ENCODE results near the gene STX12.
"Not testable (repeated sequence)": the region's sequence is repeated elsewhere in the genome, so short reads cannot be mapped to it uniquely, and the experiment has no call there.

Gene STX12

GRCh38 chr1:27830621-27831440 lies 57.8 kb downstream of the STX12 start, which contains the start of gene PPP1R8:
TSS of gene PPP1R8 (plus strand) at chr1:27830782. CDS start at chr1:27830836, 54 bp downstream.
- DNase-seq (ENCODE audit: low spot score), result peak; percentile 97

- DNase-seq (ENCODE audit: low spot score), result no peak
Measured at GRCh38 chr1:27831568-27832410, 58.8 kb downstream of the STX12 start.

- no peak for DNase-seq (ENCODE audit: low spot score)
Measured at GRCh38 chr1:27832762-27833161, 59.7 kb downstream of the STX12 start.

GRCh38 chr1:27833470-27833869 lies 60.5 kb downstream of the STX12 start:
- no peak for DNase-seq (ENCODE audit: low spot score)

- no peak for DNase-seq (ENCODE audit: low spot score)
Measured at GRCh38 chr1:27835046-27835445, 62.0 kb downstream of the STX12 start.

GRCh38 chr1:27835501-27835900 lies 62.5 kb downstream of the STX12 start:
- DNase-seq (ENCODE audit: low spot score), result no peak

GRCh38 chr1:27849951-27850350 lies 76.9 kb downstream of the STX12 start:
- no peak for DNase-seq (ENCODE audit: low spot score)

GRCh38 chr1:27855085-27855484 lies 82.1 kb downstream of the STX12 start:
- no peak for DNase-seq (ENCODE audit: low spot score)

GRCh38 chr1:27856561-27857343 lies 83.7 kb downstream of the STX12 start:
- DNase-seq (ENCODE audit: low spot score), result no peak

- not testable (repeated sequence) for DNase-seq (ENCODE audit: low spot score)
Measured at GRCh38 chr1:27857552-27857951, 84.5 kb downstream of the STX12 start.

GRCh38 chr1:27858072-27858948 lies 85.3 kb downstream of the STX12 start:
- peak; percentile 88 for DNase-seq (ENCODE audit: low spot score)

GRCh38 chr1:27858949-27859576 lies 86.0 kb downstream of the STX12 start:
- DNase-seq (ENCODE audit: low spot score), result no peak

GRCh38 chr1:27861436-27861835 lies 88.4 kb downstream of the STX12 start:
- DNase-seq (ENCODE audit: low spot score), result no peak

GRCh38 chr1:27862004-27862403 lies 89.0 kb downstream of the STX12 start:
- no peak for DNase-seq (ENCODE audit: low spot score)

GRCh38 chr1:27862671-27863537 lies 89.9 kb downstream of the STX12 start:
- DNase-seq (ENCODE audit: low spot score), result peak; percentile 85

GRCh38 chr1:27863538-27863915 lies 90.5 kb downstream of the STX12 start:
- DNase-seq (ENCODE audit: low spot score), result no peak

GRCh38 chr1:27864264-27864895 lies 91.4 kb downstream of the STX12 start:
- DNase-seq (ENCODE audit: low spot score), result peak; percentile 43

- no peak for DNase-seq (ENCODE audit: low spot score)
Measured at GRCh38 chr1:27865821-27866220, 92.8 kb downstream of the STX12 start.

- no peak for DNase-seq (ENCODE audit: low spot score)
Measured at GRCh38 chr1:27868556-27868931, 95.5 kb downstream of the STX12 start.
